HG03025 (cell line): ENCODE results near the gene GPR141.
A peak's percentile ranks its signal among the peaks of the same experiment; 100 is the strongest.
"Not testable (repeated sequence)": the region's sequence is repeated elsewhere in the genome, so short reads cannot be mapped to it uniquely, and the experiment has no call there.

ENCODE experiments used
- ATAC-seq: cut with Tn5 transposase; IDR thresholded peaks from one replicate; pipeline ENCODE4 v1.9.1; 2021; ENCODE audit warnings: mild to moderate bottlenecking, moderate library complexity; ENCODE audit not compliant: unreplicated experiment, low FRiP score

Gene GPR141

GRCh38 chr7:37684927-37685326 is 1.4 kb downstream of the GPR141 start:
- no peak for ATAC-seq

- ATAC-seq, result no peak
Measured at GRCh38 chr7:37686556-37687345, 3.2 kb downstream of the GPR141 start.

- ATAC-seq, result no peak
Measured at GRCh38 chr7:37690206-37690605, 6.6 kb downstream of the GPR141 start.

GRCh38 chr7:37694208-37695094 is 10.9 kb downstream of the GPR141 start:
- ATAC-seq, result no peak

DNA sequence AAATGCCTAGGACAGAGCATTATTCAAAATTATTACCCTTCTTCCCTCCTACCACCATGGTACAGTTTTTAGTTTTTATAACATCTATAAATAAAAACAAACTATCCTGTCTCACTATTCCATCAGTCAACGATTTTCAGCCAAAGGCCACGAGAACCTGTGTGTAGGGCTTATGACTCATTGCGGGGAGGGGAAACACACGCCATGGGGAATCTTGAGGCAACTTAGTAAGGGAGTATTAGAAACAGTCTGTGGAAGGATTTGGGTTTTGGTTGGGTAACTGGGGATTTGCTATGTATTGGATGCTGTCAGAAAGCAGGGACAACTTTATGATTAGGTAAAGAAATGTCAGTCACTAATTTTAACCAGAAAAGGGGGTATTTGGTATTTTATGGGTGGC is 14.7 kb downstream of the GPR141 start:
- no peak for ATAC-seq

GRCh38 chr7:37698782-37699181 is 15.2 kb downstream of the GPR141 start:
- no peak for ATAC-seq

GRCh38 chr7:37701769-37702168 is 18.2 kb downstream of the GPR141 start:
- no peak for ATAC-seq

DNA sequence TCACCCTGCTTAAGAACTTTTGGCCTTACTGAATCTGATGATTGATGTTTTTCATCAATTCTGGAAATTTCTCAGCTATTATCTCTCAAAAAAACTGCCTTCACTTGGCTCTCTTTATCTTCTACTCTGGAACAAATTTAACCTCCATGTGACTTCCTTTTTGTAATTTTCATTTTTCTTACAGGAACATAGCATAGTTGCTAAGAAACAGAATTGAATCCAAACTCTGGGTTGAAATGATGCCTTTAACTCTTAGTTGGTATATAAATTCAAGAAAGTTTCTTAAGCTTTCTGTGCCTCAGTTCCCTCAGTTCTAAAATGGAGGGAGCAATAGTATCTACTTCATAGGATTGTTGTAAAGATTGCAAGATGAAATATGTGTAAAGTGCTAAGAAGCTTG is 19.8 kb downstream of the GPR141 start:
- no peak for ATAC-seq

DNA sequence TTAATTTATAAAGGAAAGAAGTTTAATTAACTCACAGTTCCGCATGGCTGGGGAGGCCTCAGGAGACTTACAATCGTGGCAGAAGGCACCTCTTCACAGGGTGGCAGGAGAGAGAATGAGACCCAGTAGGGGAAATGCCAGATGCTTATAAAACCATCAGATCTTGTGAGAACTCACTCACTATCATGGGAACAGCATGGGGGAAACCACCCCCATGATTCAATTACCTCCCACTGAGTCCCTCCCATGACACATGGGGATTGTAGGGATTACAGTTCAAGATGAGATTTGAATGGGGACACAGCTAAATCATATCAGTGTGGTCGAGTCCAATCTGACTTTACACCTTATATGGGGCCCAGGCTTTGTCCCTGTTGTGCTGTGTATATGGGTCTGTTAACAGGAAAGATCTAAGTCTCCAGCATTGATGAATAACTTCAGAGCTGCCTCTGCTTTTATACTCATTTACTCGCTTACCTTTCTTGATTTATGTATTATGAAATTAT is 20.8 kb downstream of the GPR141 start:
- ATAC-seq, result not testable (repeated sequence)

DNA sequence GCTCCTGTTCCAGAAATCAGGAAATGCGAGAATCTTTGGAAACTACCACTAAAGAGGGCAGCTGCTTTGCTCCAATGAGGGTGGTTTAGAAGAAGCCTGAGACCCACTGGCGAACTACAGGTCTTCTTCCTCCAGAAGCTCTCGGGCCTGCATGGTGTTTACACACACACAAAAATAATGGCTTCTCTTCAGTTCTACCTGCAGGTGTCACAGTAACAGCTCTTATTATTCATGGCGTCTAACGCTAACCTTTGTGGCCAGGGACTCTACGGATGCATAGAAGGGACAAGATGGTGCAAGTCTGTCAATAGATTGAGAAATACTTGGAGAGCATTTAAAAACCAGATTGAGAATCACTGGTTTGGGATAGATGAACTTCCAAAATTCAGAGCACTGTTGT is 22.4 kb downstream of the GPR141 start:
- ATAC-seq, result no peak

DNA sequence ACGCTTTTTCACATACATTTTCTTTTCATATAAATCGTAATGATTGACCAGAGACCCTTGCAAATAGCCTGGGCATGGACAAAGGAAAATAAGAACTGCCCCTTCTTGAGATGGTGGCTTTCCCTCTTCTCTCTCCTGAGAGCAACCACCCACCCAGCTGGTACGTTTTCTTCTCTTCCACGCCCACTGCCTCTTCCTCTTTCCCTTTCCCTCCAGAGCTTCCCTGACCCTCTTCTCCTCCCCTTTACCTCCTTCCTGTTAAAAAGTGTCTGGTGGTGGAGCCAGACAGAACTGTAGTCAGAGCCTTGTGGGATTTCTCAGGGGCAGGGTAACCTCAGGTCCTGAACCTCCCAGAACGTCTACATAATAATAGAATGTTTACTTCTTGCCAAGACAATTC is 23.2 kb downstream of the GPR141 start:
- ATAC-seq, result no peak

GRCh38 chr7:37707754-37708485 is 24.4 kb downstream of the GPR141 start:
- no peak for ATAC-seq

DNA sequence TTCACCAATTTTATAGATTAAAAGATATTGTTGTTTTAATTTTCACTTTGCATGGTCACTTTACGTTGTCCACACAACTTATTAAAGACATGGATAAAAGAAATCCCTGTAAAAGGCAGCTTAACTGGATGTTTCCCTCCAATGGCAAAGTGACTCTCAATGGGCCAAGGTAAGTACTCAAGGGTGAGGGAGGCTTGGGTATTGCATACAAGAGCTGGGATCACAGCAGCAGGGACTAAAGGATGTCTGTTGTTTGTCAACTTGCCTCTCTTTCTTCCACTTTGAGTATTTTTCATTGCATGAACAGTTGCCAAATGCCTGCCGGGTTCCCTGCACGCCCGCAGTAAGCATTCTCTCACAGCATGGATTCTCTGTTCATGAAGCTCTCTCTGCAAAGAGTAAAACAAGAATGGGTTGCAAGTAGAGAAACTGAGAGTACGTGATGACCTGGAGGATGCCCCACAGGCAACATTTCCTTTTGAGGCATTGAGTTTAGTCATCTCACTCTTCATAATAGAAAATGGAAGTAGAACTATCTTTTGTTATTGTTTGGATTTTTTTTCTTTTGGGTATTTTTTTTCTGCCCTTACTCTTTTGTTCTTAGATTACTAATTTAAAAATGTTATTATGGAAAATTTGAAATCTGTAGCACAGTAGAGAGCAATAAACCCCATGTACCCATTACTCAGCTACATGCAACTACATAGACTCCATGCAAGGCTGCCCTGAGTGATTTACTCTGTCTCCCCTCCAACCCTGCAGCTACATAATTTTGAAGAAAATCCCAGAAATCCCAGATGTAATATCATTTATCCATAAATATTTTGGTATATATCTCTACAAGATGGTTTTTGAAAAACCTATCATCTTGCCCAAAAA is 26.3 kb downstream of the GPR141 start:
- ATAC-seq, result peak; percentile 92

- no peak for ATAC-seq
Measured at GRCh38 chr7:37713613-37714012, 30.0 kb downstream of the GPR141 start.

DNA sequence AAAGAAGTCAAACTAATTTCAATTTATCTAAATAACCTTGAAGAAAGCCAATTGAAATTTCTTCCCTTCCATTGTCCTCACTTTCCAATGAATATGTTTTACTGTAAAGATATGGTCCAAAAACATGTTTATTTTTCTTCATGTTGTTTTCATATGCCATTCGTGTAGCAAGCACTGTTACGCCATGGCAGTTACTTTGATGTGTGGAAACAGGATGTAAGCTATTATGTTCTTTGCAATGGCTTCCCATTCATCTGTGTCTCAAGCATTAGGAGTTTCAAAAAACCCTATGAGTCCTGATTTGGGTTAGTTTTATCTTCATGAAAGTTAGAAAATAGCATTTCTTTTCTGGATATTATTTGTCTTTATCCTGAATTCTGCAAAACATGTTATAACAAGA is 31.0 kb downstream of the GPR141 start:
- no peak for ATAC-seq

DNA sequence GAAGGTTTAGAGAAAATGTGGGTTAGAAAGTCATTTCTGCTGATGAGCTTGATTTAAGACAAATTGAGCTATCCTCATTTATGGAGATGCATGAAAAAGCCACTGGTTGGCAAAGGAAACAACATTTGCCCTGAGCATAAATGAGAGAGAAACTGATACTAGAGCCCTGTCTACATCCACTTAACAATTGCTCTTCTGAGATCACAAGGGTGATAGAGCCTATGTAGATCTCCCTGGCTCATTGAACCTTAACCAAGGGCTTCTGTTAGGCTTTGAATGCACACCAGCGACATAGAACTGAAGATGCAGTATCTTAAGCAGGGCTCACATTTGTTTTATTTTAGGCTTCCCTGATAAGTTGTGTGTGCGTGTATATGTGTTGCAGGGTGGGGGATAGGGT is 35.0 kb downstream of the GPR141 start:
- no peak for ATAC-seq

DNA sequence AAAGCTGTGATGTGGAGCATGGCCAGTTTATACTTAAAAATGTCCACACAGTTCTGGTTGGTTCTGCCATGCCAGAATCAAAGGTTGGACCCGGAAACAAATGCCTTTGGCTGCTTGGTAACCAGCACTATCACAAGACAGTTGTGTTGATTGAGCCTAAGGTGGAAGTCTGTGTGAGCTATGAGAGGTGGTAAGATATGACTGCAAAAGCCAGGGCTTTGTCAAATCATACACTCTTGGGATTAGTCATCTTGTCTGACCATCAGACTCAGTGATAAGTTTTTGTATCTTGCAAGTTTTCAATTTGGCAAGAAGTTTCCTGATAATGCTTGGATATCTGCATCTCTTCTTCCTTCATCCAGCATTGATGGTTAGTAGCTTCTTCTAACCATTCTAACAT is 35.5 kb downstream of the GPR141 start:
- ATAC-seq, result peak; percentile 72

DNA sequence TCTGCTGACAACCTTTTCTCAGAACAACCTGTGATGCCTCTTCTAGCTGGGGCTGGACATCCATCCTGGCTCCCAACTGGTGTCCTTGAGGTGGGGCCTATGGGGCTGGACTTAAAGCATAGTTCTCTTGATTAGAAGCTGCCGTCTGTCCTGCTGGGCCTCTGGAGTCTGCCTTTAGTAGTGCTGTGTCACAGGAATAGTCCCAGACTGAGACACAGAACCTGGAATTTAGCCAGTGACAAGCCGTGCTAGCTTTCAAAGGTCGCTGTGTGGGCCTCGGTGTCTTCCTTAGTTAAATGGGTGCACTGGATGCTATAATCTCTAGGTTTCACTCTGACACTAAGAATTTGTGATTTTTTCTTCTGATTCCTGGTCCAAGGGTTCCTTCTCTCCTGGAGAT is 41.2 kb downstream of the GPR141 start:
- no peak for ATAC-seq

DNA sequence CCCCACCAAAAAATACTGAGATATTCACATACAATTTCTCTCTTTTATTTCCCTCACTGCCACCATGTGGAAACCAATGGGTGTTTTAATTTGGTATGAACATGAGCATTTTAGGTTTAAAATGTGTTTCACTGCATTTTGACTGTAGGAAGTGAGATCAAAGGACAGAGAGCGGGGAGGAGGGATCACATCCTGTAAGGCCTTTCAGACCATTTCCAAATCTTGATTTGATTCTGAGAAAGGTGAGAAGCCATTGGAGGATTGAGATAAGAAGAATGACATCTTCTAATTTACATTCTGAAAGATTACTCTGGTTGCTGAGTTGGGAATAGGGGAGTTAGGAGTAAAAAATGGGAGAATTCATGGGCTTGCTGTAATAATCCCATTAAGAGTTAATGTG is 42.5 kb downstream of the GPR141 start:
- no peak for ATAC-seq

DNA sequence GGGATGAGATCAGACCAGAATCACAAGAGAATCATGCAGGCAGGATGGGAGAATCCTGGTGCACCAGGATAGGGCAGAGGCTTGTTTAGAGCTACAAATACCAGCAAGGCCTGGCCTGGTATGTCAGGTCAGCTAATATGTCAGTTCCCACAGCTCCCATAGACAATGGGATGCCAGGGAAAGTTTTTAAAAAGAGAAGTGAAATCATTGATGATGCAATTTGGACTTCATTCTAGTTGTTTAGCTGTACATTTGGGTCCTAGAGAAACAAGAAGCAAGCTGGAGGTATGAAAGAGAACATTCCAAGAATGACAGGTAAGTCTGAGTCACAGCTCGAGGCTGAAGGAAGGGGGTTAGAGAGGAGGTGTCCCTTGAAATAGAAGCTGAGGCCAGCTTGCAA is 45.2 kb downstream of the GPR141 start:
- ATAC-seq, result no peak
